GM18870 (cell line): Measurements from ENCODE around the gene BNC2.
"Not testable (repeated sequence)": the region's sequence is repeated elsewhere in the genome, so short reads cannot be mapped to it uniquely, and the experiment has no call there.

Source experiments
- ATAC-seq: cut with Tn5 transposase; IDR thresholded peaks from one replicate; pipeline ENCODE4 v1.9.1; 2021; ENCODE audit warnings: moderate library complexity; ENCODE audit not compliant: unreplicated experiment

Gene BNC2

DNA sequence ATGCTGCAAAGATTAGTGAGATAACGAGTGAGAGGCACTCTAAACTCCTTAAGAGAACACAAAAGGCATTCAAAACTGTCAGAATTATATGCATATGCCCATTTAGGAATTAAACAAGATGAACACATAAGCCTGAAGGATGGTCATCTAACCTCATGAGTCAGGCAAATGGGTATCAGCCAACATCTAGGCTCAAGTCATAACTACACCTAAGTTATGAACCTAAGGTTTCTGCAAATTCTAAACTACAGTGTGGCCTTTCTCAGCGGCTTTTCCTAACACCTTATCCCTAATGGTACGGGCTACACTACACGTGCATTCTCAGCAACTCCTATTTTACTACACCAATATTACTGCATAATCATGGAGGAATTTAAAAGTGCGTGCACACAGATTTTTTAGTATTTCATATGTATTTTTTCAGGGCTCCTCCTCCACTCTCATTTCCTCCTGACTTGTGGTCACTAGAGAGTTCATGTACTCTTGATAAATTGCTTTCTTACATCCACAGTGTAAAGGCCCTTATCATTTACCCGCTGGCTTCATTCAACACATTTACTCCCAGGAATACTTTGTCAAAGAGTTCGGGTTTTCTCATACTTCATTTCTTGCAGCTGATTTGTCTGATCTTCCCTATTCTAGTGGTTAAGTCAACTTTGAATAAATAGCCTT is 316.5 kb downstream of the BNC2 start:
- ATAC-seq = no peak

- ATAC-seq = no peak
Measured at GRCh38 chr9:16552252-16552651, 318.2 kb downstream of the BNC2 start.

DNA sequence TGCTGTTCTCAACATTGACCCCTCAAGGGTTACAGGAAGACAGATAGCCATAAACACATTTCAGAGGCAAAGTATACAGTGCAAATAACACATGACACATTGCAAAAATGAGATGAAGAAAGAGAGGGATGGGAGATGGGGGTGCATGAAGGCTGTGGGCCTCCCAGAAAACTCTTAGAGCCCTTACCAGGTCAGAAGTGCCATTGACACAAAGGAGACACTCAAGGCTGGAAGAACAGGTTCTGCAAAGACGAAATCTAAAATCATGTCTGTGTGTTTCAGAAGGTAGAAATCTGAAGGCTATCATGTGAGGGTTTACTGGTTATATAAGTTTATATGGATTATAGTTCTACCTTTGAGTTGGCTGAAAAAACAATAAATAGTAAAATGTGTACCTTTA is 318.8 kb downstream of the BNC2 start:
- ATAC-seq = no peak

GRCh38 chr9:16545639-16546038 is 324.8 kb downstream of the BNC2 start:
- no peak for ATAC-seq

- no peak for ATAC-seq
Measured at GRCh38 chr9:16544842-16545241, 325.6 kb downstream of the BNC2 start.

DNA sequence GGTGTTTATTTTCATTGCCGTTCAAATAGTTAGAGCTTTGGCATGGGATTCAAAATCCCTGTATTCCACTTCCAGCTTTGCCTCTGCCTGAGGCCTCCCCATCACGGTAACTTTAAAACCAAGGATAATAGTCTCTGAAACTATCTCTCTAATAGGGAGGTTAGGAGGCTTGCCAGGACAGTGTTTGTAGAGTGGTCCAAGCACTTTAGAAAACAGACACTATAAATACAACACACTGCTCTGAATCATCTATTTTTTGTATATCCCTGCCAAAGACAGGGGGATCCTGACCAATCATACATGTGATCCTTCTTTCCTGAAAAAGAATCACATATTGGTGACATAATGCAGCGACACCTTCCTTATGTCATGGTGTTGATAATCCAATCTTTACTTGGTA is 326.8 kb downstream of the BNC2 start:
- no peak for ATAC-seq

DNA sequence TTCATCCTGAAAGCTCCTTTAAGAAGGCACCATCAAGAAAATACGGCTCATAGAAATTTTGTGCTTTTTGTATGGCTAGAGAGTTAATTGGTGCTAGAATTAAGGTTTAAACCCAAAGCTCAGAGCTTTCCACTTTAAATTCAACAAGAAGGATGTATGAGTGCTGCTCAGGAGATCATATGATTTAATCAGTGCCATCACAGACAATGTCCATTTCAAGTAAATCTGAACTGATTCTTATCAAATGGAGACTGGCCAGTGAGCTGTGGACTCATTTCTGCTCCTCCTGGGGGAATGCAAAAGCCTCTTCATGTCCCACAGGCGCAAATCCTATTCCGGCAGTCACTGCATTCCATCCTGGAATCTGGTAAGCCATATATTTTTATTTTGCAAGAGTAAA is 327.2 kb downstream of the BNC2 start:
- ATAC-seq = no peak

- ATAC-seq = no peak
Measured at GRCh38 chr9:16542290-16542689, 328.2 kb downstream of the BNC2 start.

- no peak for ATAC-seq
Measured at GRCh38 chr9:16540743-16541613, 329.5 kb downstream of the BNC2 start.

- ATAC-seq = not testable (repeated sequence)
Measured at GRCh38 chr9:16539626-16540025, 330.8 kb downstream of the BNC2 start.

- ATAC-seq = no peak
Measured at GRCh38 chr9:16535555-16535954, 334.9 kb downstream of the BNC2 start.

GRCh38 chr9:16532681-16533450 is 337.6 kb downstream of the BNC2 start:
- no peak for ATAC-seq

- ATAC-seq = no peak
Measured at GRCh38 chr9:16532272-16532671, 338.2 kb downstream of the BNC2 start.

DNA sequence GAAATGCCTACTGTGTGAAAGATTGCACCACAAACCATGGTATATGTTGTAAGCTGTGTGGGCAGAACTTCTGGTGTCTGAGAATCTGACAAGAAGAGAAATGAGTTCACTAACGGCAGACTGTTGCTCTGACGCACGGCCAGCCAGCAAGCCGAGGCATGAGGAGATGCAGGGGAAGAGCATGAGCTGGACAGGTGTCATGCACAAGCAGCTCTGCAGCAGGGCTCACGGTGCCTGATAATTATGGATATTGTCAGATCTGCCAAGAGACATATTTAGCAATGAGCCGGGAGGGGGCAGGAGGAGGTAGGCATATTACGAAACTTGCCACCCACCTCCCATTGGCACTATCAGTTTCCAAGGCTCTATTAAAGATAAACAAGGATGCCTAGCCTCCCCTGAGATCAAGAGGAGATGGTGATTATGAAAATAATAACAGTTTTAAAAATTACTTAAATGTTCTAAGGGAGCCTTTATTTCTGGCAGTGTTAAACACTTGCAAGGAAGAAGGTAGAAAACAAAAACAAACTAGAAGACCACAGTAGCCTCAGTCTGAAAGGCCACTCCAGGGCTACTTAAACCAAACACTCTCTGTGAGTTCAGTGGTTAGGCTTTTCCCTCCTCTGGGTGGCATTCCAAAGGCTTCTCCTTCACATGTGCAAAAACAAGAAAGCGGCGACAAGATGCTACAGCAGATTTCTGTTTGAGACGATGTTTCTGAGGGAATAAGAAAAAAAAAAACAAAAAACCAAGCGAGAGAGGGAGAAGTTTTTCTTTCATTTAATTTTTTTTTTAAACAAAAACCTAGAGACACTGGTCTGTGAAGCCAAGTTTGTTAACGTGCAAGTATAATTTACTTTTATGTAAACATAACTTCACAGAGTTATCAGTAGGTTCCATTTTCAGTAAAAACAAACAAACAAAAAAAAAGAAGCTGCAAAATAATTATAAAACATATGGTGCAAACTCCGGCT is 339.5 kb downstream of the BNC2 start:
- ATAC-seq = no peak

DNA sequence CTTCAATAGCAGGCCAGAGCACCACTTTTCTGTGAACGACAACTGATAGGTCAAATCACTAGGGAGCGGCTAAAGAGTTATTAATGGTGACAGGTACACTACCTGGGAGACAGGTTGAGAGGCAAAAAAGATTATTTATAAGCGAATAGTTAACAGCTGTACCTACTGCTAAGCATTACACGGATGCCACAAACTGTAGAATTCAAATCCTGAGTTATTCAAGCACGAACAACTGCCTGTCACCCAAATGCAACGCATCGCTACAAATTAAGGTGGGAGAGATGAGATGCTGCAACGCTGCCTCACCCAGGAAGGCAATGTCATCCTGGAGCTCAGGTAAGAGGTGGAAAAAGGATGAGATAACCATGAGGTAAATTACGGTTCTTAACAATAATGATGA is 342.9 kb downstream of the BNC2 start:
- ATAC-seq = no peak

DNA sequence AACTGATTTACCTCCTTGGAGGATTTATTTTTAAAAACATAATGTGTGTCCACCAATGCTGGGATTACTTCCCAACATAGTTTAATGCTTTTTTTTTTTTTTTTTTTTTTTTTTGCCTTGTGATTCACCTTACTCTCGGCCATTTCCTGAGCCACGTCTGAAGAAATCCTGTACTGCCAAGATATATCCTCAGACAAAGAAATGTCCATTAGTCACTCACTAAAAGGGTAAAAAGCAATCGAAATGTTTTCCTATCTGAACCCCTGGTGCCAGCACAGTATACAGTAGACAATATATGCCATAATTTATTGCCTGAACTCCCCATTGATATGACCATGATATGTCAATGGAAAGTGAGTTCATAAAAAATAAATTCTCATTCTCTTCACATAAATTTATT is 344.1 kb downstream of the BNC2 start:
- no peak for ATAC-seq

DNA sequence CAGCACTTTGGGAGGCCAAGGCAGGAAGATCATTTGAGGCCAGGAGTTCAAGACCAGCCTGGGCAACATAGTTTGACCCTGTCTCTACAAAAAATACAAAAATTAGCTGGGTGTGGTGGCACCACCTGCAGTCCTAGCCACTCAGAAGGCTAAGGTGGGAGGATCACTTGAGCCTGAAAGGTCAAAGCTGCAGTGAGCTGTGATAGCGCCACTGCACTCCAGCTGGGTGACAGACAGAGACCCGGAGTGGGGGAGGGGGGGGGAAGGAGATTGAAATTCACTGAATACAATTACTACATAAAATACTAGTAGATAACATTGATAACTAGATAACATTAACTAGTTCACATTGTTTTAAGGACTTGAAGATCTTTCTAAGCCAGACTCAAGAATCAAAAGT is 345.6 kb downstream of the BNC2 start:
- no peak for ATAC-seq

DNA sequence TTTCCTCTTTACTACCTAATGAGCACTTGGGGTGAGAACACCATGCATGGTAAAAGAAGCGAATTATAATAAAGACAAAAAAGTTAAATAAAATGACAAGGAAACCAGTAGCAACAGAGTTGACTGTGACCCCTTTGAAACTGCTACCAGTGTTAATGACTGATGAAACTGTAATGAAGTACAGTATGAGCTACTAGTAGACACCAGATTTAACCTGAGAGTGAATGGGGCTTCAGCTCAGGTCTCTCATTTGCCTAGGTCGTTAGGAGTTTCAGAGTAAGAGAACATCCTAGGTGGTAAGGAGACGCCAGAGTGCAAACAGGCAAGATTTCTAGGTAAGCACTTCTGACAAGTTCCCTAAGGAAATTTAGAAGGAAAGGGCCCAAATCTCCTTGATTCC is 346.4 kb downstream of the BNC2 start:
- no peak for ATAC-seq

DNA sequence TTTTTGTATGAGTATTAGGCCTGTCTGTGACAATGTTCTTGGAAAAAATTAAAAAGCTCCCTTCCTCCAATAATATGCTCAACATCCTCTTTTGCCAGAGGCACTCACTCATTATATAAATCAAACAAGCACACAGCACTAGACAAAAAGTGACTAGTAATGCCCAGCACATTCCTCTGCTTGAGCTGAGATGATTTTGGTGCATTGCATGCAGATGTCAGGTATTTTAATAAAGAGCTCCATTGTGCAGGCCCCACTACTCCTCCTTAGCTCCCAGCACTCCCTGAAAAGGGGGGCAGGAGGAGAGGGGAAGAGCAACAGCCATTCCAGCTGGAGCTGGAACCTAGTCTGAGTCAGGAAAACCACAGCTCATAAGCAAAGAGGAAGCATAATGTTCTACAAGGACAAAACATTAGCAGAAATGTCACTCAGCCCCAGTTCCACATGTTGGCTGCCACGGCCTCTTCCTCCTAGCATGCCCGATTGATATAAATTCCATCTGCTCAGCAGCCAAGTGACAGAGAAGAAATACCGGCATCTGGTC is 348.5 kb downstream of the BNC2 start:
- no peak for ATAC-seq

GRCh38 chr9:16519001-16519400 is 351.5 kb downstream of the BNC2 start:
- no peak for ATAC-seq
